Activated CD4-positive, alpha-beta T cell treated with anti-CD3 and anti-CD28 coated beads, Interleukin-2, amount 50 U/mL, for 48 hours (primary cell): ENCODE measurements around the gene TBX2.
"Not testable (repeated sequence)": the region's sequence is repeated elsewhere in the genome, so short reads cannot be mapped to it uniquely, and the experiment has no call there.

Experiments used
- DNase-seq, 2 experiments: peaks; one replicate each; pipeline ENCODE4 v3.0.0-alpha.2; 2020

The TBX2 gene

DNA sequence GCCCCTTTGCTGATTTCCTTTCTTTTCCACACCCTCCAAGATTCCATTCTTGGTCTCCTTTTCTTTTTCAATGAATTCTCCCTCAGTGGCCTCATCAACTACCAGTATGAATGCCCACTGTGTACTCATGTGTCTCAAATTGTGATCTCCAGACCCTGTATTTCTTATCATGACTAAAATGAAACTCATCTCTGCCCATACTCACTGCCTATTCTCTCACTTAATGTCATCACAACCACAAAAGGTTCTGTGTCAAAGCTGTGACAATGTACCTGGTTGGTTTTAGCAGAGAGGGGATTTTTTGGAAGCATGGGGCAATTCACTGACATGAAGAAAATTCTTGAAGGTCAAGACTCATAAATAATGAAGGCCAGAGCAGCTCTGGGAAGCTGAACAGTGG lies 41.1 kb downstream of the TBX2 start:
- DNase-seq: no peak

DNA sequence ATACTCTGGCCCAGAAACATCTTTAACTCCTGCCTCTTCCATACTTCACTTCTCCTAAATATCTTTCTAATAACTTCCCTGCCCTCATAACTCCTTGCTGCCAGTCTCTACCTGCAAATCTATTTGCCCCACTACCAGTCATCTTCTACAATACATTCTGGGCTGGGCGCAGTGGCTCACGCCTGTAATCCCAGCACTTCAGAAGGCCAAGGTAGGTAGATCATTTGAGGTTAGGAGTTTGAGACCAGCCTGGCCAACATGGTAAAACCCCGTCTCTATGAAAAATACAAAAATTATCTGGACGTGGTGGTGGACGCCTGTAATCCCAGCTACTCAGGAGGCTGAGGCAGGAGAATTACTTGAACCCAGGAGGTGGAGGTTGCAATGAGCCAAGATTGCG lies 41.9 kb downstream of the TBX2 start:
- not testable (repeated sequence) for DNase-seq

DNA sequence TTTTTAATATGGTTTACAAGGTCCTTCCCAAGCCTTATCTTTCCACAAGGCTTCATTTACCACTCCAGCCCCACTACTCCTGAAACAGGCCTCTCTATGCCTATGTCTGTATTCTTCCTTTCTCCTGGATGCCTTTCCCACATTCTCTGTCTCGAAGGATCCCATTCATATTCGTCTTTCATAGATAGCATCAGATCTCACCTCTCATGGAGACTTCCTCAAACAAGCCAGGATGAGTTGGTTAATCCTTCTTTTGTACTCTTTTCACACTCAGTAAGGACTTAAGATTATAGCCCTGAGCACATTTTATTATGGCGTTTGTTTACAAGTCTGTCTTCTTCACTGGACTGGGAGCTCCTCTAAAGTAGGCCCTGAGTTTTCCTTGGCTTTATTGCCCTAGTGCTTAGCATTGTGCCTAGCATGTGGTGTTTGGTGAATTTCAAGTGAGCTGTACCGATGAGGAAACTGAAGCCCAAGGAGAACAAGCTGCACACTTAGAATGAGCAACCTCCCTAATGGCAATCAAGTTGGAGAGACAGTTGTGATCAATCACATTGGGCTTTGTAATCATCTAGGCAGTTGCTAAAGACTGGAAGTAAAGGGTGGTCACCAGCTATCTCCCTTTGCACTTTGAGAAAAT lies 42.6 kb downstream of the TBX2 start:
- no peak for DNase-seq

DNA sequence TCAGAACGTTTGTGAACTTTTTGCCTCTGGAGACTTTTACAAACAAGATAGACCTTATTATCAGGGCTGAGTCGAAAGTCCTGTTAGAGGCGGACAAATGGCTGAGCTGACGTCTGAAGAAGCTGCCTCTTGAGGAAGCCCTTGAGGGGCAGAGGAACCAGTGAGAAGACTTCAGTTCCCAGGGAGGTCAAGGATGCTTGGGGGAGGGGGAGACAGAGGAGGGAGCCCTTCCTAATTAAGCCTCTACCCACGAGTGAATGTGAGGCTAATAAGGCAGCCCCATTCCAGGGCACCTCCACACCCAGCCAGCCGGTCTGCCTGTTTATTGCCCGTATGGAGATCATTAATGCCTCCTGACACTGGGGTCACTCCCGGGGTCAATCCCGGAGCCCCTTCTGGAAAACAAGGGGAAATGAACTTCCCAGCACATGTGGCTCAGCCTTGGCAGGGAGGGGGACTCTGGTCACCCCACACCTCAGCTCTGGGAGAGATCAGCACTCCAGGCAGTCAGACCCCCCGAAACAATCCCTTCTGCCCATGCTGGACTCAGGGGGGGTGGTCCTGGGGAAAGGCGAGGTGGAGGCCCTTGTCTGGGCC lies 43.3 kb downstream of the TBX2 start:
- no peak for DNase-seq

DNA sequence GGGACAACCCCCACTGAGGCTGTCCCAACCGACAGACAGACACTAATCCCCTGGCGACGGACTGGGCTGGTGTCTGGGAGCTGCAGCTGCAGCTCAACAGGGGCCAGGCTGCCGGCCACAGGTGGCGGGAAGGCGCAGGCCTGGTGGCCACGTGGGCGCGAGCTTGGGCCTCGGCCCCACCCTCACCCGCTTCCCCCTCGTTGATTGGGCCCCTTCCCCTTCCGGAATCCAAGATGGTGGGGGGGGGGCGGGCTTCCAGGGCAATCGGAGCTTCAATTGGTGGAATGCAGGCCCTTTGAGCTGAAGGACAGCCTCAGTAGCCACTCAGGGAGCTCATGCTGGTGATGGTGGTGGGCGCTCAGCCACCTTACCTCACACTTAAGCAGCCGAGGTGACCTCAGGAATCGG lies 43.8 kb downstream of the TBX2 start:
- no peak for DNase-seq

DNA sequence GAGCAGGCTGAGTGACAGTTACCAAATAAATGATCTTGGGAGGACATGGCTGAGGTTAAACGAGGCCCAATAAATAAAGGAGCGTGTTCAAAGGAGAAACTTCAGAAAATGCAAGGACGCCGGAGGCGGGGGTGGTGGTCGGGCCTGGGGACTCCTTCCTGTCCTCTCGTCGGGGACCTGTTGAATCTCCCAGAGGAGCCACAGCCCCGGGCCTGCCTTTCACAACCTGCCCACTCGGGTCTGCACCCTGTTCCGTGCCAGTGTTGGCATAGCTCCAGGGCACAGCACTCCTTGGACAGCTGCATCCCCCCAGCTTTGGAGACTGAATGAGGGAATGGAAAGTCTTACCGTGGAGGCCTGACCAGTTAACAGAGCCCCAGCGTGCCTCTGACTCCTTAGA lies 44.4 kb downstream of the TBX2 start:
- no peak for DNase-seq

DNA sequence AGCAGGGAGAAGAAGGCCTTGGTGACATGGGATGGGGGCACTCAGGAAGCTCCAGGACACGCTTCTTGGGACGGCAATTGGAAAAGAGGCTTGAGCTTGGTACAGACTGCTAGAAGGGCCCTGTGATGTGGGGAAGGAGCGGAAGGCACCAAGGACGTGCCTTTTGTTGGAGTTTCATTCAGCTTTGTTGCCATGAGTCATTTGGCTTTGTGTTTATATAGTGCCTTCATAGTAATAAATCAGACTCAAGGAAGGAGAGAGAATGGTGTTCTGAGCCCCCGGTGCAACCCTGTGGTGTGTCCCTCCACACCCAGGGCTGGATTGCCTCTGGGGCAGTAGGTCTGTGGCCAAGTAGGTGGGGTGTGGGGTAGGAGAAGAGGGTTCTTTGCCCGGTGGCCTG lies 45.2 kb downstream of the TBX2 start:
- no peak for DNase-seq

DNA sequence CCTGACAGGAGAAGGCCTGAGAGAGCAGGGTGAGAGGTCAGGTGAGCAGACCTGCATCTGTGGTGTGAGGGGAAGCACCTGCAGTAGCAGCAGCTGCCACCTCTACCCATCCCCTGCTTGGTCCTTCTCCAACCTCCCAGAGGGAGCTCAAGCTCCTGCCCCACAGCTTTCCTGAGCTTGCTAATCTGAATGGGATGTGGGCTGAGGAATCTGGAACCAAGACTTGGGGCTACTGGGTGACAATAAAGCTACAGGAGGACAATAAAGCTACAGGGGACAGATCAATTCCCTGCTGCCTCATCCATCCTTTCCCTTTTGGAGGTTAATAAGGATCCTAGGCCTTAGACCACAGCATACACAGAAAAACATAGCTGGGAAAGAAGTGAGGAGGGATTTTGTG lies 47.7 kb downstream of the TBX2 start:
- DNase-seq: no peak

DNA sequence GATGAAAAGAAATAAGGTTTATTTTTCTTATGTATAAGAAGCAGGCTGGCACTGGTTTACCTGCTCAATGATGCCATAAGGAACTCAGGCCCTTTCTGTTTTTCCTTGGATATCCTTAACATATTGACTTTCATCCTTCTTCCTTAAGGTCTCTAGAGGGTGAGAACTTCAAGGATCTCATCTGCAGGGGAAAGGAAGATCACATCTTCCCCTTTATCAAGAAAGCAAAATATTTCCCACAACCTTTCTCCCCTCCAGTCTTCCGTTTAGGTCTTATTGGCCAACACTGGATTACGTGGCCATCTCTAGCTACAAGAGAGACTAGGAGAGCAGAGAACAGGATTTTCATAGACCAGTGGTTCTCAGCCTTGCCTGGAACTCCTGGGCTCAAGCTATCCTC lies 48.4 kb downstream of the TBX2 start:
- DNase-seq: no peak

DNA sequence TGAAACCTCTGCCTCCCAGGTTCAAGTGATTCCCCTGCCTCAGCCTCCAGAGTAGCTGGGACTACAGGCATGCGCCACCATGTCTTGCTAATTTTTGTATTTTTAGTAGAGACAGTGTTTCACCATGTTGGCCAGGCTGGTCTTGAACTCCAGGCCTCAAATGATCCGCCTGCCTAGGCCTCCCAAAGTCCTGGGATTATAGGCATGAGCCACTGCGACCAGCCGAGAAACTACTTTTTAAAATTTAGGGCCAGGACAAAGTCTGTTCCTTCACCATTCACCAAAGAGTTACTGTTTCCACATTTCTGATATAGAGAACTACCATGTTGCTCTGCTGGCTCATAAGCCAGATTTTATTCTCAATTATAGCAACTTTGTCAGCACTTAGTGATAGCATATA lies 49.5 kb downstream of the TBX2 start:
- not testable (repeated sequence) for DNase-seq

DNA sequence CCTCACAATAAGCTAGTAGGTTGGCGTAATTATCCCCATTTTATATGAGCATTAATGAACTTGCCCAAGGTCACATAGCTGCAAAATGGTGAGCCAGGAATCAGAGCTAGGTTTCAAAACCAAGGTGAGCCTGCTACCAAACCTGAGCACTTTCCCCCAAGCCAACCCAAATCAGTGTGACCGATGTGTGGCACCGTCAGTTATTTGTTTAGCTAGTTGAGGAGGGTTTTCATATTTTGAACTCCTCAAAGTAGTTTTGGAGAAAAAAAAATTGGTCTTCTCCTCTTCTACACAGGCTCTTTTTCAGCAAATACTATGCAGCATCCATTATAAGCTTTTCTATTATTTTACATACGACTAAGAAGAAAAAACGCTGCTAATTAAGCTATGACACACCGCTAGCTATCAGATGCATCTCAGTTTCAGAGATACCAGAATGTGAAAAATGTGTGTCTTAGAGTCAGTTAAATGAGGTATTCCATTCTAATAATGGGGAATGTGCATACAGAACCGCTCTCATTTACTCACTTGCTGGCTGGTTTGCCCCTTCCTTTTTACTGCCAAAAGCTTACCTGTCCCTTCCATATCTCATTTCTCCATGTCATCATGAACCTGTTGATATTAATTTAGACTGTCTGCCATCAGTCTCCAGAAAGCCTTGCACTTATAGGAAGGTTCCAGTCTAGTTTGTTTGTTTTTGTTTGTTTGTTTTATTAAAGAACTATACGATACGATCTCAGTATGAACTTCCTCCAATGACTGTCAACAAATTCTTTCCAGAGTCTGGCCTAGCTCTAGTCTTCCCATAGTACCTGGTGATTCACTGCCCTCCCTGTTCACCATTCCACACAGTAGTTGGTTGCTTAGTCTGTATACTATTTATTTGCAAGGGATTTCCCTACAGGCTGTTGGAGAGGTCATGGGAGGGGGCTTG lies 50.3 kb downstream of the TBX2 start:
- DNase-seq: no peak

DNA sequence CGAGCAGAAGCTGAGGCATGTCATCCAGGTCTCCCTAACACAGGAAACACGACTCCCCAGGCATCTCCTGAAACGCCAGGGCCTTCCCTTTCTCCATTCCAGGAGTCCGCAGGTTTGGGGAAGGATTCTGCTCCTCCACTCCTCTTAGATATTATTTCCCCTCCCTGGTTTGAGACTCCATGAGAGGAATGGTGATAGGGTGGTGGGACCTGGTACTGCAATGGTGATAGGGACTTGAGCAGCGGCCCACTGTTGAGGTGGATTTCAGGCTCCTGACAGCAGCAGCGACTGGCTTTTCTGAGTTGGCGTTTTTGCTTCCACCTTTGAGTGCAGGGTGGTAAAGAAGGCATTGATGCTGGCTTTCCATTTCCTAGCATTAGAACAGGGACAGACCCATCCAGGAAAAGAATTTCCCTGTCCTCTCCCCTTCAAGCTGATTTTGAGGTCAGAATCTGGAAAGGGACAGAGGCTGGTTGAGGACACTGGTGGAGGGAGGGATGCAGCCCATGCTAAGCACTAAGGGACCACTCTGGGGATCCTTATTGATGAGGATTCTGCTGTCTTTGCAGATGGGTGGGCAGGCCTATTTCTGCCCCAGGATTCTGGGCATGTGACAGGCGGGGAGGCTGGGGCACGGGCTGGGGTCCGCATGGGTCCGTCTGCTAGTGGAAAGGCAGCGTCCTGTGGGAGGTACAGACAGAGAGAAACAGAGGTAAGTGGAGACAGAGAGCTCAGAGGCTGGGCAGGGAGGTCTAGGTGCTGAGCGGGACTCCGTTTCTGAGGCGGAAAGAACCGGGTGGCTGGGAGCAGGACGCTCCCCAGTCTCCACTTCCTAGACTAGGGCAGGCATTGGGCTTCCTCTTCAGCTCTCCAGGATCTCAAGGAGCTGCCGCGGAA lies 51.2 kb downstream of the TBX2 start:
- DNase-seq: no peak

DNA sequence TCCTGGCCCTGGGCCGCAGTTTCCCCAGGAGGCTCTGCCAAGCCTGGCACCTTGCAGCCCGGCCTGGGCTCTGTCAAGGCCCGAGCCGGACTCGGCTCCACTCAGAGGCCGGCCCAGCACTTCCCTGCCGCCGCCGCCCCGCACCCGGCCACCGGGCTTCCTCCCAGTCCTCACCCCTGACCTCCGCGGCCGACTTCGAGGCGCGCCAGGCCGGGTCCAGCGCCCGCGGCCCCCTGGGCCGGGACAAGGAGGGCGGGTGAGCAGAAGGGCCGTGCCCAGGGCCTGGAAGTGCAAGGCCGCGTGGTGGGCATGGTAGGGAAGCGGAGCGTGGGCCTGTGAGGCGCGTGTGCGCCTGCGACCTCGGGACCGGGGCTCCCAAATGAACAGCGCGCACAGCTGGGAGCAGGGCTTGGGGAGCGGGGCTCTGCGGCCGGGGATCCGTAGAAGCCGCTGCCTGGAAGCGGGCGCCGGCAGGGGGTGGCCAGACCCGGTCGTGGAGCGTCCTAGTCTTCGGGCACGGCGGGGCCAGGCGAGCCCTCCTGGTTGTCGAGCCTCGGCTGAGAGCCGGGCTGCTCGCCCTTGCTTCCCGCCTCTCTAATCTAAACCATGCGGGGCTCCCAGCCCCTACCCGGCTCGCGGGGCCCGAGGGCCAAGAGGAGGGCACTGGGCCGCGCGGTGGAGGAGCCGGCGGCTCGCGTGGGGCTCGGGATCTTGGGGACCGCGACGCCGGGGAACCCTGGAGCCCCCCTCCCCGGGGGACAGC lies 52.1 kb downstream of the TBX2 start:
- DNase-seq: no peak

DNA sequence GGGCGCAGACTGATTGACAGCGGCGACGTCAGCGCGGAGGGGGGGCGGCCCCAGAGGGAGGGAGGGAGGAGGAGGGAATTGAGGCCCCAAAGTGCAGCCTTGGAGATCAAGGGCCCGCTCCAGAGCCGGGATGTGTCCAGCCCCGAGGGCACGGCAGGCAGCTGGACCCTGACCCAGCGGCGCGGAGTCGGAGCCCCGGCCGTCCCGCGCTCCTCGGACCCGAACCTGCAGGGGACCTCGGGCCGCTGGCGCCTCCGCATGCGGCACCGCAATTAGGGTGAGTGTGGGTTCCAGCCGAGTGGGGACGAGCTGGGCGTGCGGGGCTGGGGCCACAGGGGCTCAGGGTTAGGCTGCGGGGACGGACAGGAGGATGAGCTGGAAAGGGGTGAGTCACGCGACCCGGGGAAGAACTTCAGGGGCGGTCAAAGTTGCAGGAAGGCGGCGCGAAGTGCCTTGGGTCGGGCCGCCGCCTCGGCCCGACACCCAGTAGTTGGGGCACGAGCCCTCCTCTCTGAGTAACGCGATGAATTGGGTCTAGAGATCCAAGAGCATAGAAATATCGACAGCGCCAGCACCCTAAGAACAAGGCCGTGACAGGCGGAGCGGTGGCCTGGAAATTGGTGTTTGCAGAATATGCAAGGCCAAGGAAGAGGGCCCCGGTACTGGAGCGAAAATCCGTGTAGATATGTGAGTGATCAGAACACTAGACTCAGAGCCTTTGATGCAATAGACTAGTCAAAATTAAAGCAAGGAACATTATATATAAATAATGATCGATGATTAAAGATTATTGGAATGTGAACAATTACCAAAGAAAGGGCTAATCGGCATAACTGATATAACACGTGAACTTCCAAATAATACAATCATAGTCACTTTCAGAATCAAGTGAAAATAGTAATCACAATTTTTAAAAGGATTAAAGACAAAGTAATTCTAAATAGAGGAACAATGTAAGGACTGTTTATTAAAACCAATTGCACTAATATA lies 53.0 kb downstream of the TBX2 start, which contains the start of gene TBX4:
Gene TBX4 (plus strand): TSS at position 122 of the 990 bp plus-strand sequence. CDS start 4,069 bp downstream, outside the sequence.
- no peak for DNase-seq

DNA sequence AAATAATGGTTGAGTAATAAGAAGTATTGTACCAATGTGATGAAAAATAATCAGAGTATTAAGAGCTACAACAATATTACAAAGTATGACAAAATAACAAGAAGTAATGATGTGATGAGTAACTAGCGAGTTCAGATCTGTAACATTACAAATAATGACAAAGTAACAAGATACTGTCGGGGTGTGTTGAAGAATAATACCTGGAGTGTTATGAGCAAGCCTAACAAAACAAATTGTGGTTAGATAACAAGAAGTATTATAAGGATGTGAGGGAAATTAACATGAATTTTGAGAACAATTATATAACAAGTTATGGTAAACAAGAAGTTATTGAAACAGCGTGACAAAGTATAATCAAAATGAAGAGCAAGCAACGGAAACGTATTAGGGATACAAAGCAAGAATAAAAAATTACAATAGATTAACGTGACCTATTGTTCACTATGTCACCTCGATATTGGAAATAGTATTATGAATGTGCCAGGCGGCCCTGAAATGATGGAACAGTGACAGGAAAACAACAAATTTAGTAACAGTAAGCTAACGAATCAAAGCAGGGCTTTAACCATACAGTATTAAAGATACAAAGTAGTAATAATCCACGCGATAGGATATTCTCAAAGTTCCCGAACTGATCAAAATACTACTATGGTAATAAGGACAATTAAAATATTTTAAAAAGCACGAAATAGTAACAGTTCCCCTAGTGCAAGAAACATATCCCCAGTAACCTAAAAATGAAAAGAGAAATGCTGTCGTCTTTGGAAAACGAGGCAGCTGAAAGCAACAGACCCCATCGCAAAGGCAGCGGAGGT lies 54.1 kb downstream of the TBX2 start:
- no peak for DNase-seq

DNA sequence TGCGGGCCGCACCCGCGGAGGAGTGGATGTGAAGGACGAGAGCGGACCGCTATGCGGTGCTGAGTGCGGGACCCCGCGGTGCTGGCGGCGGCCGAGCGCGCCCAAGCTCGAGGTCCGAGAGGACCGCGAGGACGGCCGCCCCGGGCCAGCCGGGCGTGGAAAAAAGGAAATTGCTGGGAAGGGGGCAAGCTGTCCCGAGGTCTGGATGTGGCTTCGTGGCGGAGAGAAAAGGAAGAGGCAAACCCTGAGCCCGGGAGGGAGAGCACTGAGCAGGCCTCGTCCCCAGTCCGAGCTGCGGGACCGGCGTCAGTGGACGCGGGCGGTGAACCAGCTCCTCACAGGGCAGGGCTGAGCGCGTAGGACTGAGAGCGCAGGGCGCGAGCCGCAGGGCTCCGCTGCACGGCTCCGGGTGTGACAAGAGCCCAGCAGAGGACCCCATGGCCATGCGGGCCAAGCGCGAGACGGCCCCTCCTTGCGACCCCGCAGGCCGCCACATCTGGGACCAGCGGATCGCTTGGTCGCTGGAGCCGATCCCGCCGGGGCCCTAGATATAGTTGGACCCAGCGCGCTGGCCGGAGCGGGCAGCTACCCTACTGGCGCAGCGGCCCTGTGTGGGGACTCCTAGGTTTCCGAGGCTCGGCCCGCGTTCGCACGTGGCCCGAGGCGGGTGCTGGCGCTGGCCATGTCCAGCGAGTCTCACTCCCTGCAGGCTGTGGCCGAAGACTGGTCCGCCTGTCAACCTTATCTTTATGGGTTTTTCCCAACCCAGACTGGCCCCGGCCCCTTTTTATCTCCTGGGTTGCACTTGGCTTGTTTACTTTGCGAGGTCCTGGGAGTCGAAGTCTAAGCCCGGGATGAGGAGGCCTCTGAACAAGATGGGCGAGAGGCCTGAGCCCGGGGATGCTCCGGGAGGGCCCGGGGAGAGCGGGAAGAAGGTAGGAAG lies 55.0 kb downstream of the TBX2 start:
- no peak for DNase-seq

DNA sequence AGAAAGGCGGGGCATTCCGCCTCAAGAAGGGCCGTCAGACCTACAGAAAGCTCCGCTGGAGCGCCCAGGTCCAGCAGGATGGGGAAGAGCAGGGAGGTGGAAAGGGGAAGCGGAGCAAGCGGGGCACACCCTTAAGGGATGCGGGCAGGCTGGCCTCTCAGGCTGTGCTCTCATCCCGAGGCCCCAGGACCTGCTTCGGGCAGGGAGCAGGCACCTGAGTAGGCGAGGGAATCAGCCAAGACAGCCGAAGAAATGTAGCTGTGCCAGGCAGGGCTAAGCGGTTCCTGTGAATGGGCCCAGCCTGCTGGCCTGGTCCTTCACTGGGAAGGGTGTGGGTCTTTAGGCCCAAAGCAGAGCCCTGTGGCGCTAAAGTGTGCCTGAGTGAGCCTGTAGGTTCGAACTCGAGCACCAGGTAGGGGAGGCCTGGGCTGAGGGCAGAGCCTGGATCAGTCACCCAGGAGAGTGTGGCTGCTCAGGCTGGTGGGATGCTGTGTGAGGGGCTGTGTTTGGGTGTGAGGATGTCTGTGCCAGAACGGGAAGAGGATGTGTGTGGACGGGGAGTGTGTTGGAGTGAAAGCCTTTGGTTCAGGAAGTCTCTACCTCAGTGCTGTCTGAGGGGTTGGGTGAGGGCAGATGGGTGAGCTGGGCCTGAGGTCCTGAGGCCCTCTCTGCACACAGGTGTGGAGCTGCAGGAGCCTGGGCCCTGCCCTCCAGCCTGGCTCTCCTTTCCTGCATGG lies 55.8 kb downstream of the TBX2 start:
- DNase-seq: no peak
